ENCODE results near the gene PMM1. TPM values are rescaled to one million over a fixed set of nuclear protein-coding genes. Genes with fewer than 3 reads are reported as not detected.

PMM1 gene
- total RNA-seq, 1 experiment from 2014 or later: 19.8 TPM

GRCh38 chr22:41528132-41528766, 61.4 kb downstream of the PMM1 start:
- H3K56ac ChIP-seq (ENCODE audit: insufficient read length, low read depth, low read length): no peak overlapping the region
- no peaks in the 10 kb centered on the region for H3K23me2 ChIP-seq (ENCODE audit: insufficient read length, low read depth, low read length, poor library complexity, severe bottlenecking)
- H3K79me2 ChIP-seq (ENCODE audit: insufficient read depth, low read length): no peaks in the 10 kb centered on the region
- no CpG with 5 or more reads among the region's 16 CpGs for WGBS (ENCODE audit: extremely low coverage, insufficient read length, low lambda C conversion rate)
- no peak overlapping the region for H2BK12ac ChIP-seq (ENCODE audit: insufficient read length, low read depth, low read length)
- H4K20me1 ChIP-seq (ENCODE audit: control insufficient read depth, insufficient read depth, insufficient read length): no peaks in the 10 kb centered on the region
- H3K4me1 ChIP-seq (ENCODE audit: insufficient read depth, low read length): no peaks in the 10 kb centered on the region
- no peak overlapping the region for H3K14ac ChIP-seq (ENCODE audit: insufficient read depth, low read length)
- no peak overlapping the region for H4K8ac ChIP-seq (replicated peaks; ENCODE audit: insufficient read length, low read depth, low read length)
- no peak overlapping the region for H2AFZ ChIP-seq (ENCODE audit: low read length)
- Mint-ChIP-seq H3K4me3 (no peak overlapping the region), H3K36me3 (ENCODE audit: insufficient read depth in 1 of 3, low read depth in 3 of 3) (peaks cover 18 to 80% (median 57%) of the 10 kb centered on the region in 3 experiments), H3K27ac (no peak overlapping the region), H3K9me3 (no peaks in the 10 kb centered on the region), H3K4me1 (peaks cover 2 to 6% of the 10 kb centered on the region in 2 experiments; a peak in 3 of 4 replicates), H3K27me3 (ENCODE audit: low read depth) (peaks cover 5% of the 10 kb centered on the region)
- no peak overlapping the region for H2BK20ac ChIP-seq (ENCODE audit: low read depth, low read length, poor library complexity, severe bottlenecking)
- no peak overlapping the region for H3K4me2 ChIP-seq (ENCODE audit: insufficient read depth, insufficient read length, low read length)
- H3K79me1 ChIP-seq (ENCODE audit: insufficient read depth, low read depth, low read length, poor library complexity, severe bottlenecking): no peaks in the 10 kb centered on the region
- H3K9me3 ChIP-seq (ENCODE audit: control insufficient read depth, low read depth, low read length): no peaks in the 10 kb centered on the region
- H2BK15ac ChIP-seq (ENCODE audit: low read depth, low read length): no peak overlapping the region
- H2BK5ac ChIP-seq (ENCODE audit: insufficient read length, low read length): no peak overlapping the region
- H2AK5ac ChIP-seq (ENCODE audit: insufficient read length, low read length): no peak overlapping the region
- DNase-seq: no peak
- no peak overlapping the region for H3K23ac ChIP-seq (ENCODE audit: insufficient read length, low read depth, low read length)
- no peak overlapping the region for H3K27ac ChIP-seq (ENCODE audit: insufficient read length, low read depth, low read length)
- TF ChIP-seq CTCF (conservative IDR thresholded peaks at IDR 0.05): no peak
- no peak overlapping the region for H3T11ph ChIP-seq (ENCODE audit: low read length)
- H4K91ac ChIP-seq (ENCODE audit: insufficient read length, low read depth, low read length): no peak overlapping the region
- no peak overlapping the region for H4K5ac ChIP-seq (ENCODE audit: insufficient read length, low read depth, low read length)
- no peak overlapping the region for H3K18ac ChIP-seq (ENCODE audit: insufficient read length, low read depth, low read length)
- H3K4ac ChIP-seq (ENCODE audit: low read depth, low read length): no peak overlapping the region
- no peak overlapping the region for H2BK120ac ChIP-seq (ENCODE audit: low read depth, low read length, poor library complexity, severe bottlenecking)
- no peaks in the 10 kb centered on the region for H3K27me3 ChIP-seq (ENCODE audit: insufficient read depth, low read length)
- H3K9ac ChIP-seq (ENCODE audit: extremely low read depth, insufficient read length, low read length): no peak overlapping the region

Other genes starting within 250 kb of the PMM1 start
- 17.7 and 17.9 TPM in 2 replicates for gene TEF, start 207.9 kb downstream of the PMM1 start, total RNA-seq (2021)
- gene TOB2, start 143.0 kb downstream of the PMM1 start, total RNA-seq (2021): 75.8 and 78.0 TPM in 2 replicates
- 114 and 128 TPM in 2 replicates for gene PHF5A, start 121.1 kb downstream of the PMM1 start, total RNA-seq (2021)
- gene ACO2, start 120.7 kb downstream of the PMM1 start, total RNA-seq (2021): 64.9 and 66.6 TPM in 2 replicates
- 63.6 and 68.2 TPM in 2 replicates for gene POLR3H, start 45.4 kb downstream of the PMM1 start, total RNA-seq (2021)
- 1.0 and 1.2 TPM in 2 replicates for gene CSDC2, start 28.8 kb downstream of the PMM1 start, total RNA-seq (2021)
- gene DESI1, start 31.2 kb upstream of the PMM1 start, total RNA-seq (2021): 28.3 and 30.2 TPM in 2 replicates
- gene XRCC6, start 31.5 kb upstream of the PMM1 start, total RNA-seq (2021): 461 and 466 TPM in 2 replicates
- 203 and 204 TPM in 2 replicates for gene SNU13, start 99.0 kb upstream of the PMM1 start, total RNA-seq (2021)
- gene MEI1, start 109.7 kb upstream of the PMM1 start, total RNA-seq (2021): 0.20 TPM in 1 of 2 replicates, not detected in the other
- gene CCDC134, start 210.8 kb upstream of the PMM1 start, total RNA-seq (2021): 19.3 and 20.7 TPM in 2 replicates
- 144 and 146 TPM in 2 replicates for gene SREBF2, start 243.3 kb upstream of the PMM1 start, total RNA-seq (2021)